Hematopoietic multipotent progenitor cell treated with erythropoietin and hydrocortisone succinate and interleukin-3 and kit ligand, for 4 days (in vitro differentiated cells): ENCODE measurements around the gene FDXR.

ENCODE experiments used
- DNase-seq: peaks from one replicate; pipeline ENCODE4 v3.0.0-alpha.2; 2015

Gene FDXR

GRCh38 chr17:74898376-74898946 lies 25.7 kb upstream of the FDXR start:
- no peak for DNase-seq

GRCh38 chr17:74893936-74894671 lies 21.3 kb upstream of the FDXR start:
- DNase-seq = no peak

GRCh38 chr17:74892974-74893911 lies 20.4 kb upstream of the FDXR start, which contains the start of gene FADS6:
Gene FADS6, minus strand, starts transcription at chr17:74893633. Its CDS starts 38 bp downstream, at chr17:74893595.
- no peak for DNase-seq

- no peak for DNase-seq
Measured at GRCh38 chr17:74892013-74892841, 19.4 kb upstream of the FDXR start.

DNA sequence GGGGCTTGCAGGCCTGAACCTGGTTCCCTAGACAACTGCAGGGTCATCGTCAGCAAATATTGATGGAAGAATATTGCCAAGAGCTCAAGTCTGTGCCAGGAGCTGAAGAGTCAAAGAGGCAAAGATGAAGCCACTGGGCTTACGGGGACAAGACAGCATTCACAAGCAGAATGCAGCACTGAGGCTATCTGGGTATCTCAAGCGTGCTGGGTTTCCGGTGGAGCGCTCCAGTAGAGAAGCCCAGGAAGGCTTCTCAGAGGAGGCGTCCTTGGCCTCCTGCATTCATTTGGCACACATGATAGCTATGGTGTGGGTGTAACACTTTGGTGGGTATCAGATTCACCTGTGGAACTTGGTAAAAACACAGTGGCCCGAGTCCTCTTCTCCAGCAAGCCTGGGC lies 17.8 kb upstream of the FDXR start:
- no peak for DNase-seq

DNA sequence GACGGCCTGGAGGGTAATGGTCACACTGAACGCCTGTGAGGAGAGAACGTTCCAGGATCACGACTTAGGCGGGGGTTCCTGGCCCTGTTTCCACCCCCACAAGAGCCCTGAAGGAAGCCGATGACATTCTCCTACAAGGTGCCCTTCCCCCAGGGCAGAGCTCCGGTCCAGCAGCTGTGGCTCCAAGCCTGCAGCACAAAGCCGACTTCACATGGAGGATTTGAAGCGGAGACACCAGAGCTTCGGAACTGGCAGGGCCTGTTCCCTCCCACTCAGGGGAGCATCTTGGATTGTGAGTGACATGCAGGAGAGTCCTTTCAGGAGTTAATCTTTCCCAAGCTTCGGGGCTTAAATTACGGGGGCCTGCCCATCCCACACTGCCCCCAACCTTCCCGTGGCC lies 15.7 kb upstream of the FDXR start:
- no peak for DNase-seq

- DNase-seq = no peak
Measured at GRCh38 chr17:74883241-74883745, 10.5 kb upstream of the FDXR start.

DNA sequence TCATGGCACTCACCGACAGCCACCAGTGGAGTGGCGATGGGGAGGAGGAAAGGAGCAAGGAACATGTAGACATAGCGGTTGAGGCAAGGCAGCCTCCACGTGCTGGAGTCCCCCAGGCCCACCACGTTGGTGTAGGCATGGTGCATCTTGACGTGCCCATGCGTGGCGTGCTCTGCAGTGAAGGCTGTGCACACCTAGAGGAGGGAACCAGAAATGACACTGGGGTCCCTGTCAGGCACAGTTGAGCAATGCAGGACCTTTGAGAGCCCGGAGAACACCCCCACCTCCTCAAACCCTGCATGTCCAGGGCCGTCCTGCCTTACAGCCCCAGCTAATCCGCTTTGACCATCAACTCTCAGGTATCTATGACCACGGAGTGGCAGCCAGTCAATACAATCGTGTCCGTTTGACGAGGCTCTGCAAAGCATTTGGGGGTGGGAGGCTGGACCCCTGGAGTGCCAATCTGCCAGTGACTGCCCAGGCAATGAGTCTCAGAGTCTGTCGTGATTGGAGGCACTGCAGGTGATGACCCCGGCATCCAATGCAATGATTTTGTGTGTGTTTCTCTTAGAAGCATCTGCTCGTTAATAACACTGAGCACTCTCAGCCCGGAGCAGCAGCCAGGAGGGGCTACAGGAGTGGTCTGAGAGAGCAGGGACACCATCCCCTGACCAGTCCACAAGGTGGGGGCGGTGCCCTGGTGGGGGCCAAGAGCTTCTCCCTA lies 9.9 kb upstream of the FDXR start:
- no peak for DNase-seq

DNA sequence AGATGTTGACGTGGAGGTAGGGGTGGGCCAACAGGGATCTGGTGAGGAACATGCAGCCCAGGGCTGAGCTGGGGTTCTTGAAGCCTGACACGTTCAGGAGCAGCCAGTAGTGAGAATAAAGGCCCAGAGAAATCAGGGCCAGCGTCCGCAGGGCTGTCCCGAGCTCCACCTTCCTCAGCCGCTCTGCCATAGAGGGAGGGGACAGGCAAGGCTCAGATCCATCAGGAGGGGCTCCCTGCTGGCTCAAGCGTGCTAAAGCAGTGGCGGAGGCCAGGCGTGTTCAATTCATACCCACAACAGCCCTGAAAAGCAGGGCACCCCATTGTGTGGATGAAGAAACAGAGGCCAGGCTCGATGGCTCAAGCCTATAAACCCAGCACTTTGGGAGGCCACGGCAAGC lies 8.3 kb upstream of the FDXR start:
- no peak for DNase-seq

- DNase-seq = no peak
Measured at GRCh38 chr17:74879308-74879707, 6.5 kb upstream of the FDXR start.

DNA sequence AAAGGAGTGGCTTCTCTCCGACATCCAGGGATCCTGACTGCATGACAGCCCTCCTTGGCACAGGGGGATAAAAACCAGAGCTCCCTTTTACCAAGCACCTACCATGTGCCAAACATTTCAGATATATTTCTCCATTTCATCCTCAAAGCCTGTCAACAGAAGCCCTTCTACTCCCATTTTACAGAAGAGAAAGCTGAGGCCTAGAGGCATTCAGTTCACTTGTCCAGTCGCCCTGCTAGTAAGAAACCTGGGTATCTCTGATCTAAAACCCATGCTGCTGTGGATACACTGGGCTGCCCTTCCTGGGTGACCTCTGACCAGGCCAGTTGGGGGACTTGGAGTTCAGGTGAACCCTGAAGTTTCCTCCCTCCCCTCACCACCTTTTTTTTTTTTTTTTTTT lies 5.9 kb upstream of the FDXR start:
- DNase-seq = no peak

- DNase-seq = no peak
Measured at GRCh38 chr17:74877592-74878548, 5.1 kb upstream of the FDXR start.

DNA sequence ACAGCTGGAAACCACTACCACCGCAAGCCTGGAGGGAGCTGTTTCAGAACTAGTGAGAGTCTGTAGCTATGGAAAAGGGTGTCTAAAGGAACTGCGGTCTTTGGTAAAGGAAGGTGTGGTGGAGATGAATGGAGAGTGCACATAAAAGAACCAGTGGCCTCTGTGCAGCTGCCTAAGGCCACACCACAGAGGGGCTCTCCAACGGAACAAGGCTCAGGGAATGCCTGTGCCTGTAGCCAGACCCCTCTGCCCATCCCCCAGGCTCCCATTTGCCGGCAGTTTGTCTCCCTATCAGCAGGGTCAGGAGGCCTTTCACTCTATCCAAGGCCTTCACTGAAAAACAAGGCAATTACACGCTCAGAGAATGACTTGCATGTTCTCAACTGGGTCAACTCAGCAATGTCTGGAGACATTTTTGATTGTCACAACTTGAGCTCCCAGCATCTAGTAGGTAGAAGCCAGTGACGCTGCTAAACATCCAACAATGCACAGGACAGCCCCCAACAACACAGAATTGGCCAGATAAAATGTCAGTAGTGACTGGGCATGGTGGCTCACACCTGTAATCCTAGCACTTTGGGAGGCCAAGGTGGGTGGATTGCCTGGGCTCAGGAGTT lies 3.3 kb upstream of the FDXR start:
- DNase-seq = no peak

GRCh38 chr17:74875155-74875976 lies 2.6 kb upstream of the FDXR start:
- no peak for DNase-seq

DNA sequence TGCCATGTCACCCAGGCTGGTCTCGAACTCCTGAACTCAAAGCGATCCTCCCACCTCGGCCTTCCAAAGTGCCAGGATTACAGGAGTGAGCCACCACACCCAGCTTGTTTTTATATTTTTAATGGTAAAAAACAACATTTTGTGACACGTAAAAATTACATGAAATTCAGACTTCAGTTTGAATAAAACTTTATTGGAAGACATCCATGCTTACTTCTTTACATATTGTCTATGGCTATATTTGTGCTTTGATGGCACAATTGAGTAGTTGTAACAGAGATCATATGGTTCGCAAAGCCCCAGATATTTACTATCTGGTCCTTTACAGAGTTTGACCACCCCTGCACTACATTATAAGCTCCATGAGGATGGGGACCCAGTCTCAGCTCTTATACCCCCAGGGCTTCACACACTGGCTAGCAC lies 1.8 kb upstream of the FDXR start:
- no peak for DNase-seq

- peak; percentile 65 for DNase-seq
Measured at GRCh38 chr17:74873874-74874614, 1.2 kb upstream of the FDXR start.

- peak; percentile 100 for DNase-seq
Measured at GRCh38 chr17:74873037-74873873, 461 bp upstream of the FDXR start.
